WI38 (cell line): Measurements from ENCODE around the gene PIK3R6.
"Not testable (repeated sequence)": the region's sequence is repeated elsewhere in the genome, so short reads cannot be mapped to it uniquely, and the experiment has no call there.

Experiments
- H3K4me3 ChIP-seq: 2 replicates; pipeline ENCODE4 v1.5.1; 2011; ENCODE audit warnings: low read depth, mild to moderate bottlenecking, control low read depth, low read length
- CTCF ChIP-seq: IDR thresholded peaks from 2 replicates; pipeline ENCODE4 v1.5.1; 2012; ENCODE audit warnings: low read depth, mild to moderate bottlenecking, control low read depth, low read length

The PIK3R6 gene

GRCh38 chr17:8820311-8821010 is 47.0 kb downstream of the PIK3R6 start:
- TF ChIP-seq CTCF, result no peak
- no peak overlapping the region for H3K4me3 ChIP-seq

DNA sequence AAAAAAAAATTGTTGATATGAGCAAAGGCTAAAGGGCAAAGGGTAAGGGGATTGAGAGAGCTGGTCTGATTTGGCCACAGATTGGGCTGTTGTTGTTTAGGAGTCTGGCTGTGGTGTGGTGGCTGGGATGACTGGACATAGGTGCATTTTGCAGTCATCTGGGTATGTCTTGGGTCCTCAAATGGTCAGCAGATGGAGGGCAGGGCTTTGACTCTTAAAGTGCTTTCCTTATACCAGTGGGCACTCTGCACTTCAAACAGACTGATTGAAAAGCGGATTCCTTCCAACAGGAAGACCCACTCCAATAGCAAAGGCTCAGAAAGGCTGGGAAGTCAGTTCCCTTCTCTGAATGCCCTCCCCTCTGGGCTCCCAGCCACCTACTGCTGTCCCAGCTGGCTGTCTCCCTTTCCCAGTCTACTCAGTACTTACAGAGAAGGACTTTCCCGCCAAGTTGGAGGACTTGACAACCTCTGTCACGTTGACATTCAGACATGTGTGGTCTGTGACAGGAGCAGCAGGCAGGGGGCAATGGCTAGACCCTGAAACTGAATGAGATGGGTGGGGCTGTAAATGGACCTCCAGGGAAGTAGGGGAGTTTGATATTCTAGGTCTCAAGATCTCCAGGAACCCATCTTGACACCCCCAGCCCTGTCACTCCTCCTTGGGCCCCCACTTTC is 48.7 kb downstream of the PIK3R6 start:
- TF ChIP-seq CTCF, result no peak
- no peak overlapping the region for H3K4me3 ChIP-seq

- TF ChIP-seq CTCF, result no peak
- H3K4me3 ChIP-seq, result no peak overlapping the region
Measured at GRCh38 chr17:8818047-8818446, 49.4 kb downstream of the PIK3R6 start.

DNA sequence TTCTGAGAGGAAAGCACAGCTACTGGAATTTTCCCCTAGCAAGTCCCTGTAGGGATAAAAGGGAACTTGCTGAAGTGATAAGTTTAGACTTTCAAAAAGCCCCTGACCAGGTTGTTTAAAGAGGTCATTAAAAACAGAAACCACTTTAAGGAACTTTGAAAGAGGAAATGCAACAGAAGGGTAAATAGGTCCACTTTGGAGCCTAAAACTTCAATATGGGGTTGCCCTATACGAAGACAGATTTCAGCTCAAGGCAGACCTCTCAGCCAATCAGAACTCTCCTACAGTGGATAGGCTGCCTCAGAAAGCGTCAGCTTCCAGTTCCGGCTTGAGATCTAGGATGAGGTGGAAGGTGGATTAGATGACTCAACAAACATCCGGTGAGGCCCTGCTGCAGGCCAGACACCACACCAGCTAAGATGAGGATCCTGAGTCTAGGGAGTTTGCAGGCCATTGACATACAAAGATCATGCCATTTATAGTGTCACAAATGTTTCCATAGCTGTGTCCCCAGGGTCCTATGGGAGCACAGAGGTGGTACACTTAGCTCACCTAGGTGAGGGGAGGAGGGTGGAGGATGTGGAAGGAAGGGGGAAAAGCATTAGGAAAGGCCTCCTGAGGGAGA is 60.4 kb downstream of the PIK3R6 start:
- no peak for TF ChIP-seq CTCF
- H3K4me3 ChIP-seq, result no peak overlapping the region

GRCh38 chr17:8806253-8806925 is 61.1 kb downstream of the PIK3R6 start:
- no peak overlapping the region for H3K4me3 ChIP-seq
- no peak for TF ChIP-seq CTCF

- H3K4me3 ChIP-seq, result not testable (repeated sequence)
Measured at GRCh38 chr17:8805396-8805795, 62.1 kb downstream of the PIK3R6 start.

- no peak overlapping the region for H3K4me3 ChIP-seq
- no peak for TF ChIP-seq CTCF
Measured at GRCh38 chr17:8803531-8804420, 63.7 kb downstream of the PIK3R6 start.
